Measurements from ENCODE around the gene RNF207. TPM values are rescaled to one million over a fixed set of nuclear protein-coding genes. Genes with fewer than 3 reads are reported as not detected.

RNF207 gene
- total RNA-seq, 1 experiment from 2014 or later: 53.1 TPM

- intact Hi-C loops (cut with micrococcal nuclease; ENCODE audit: unreplicated experiment): loop anchor here (5.0 kb wide), 2 partner anchors 239 to 399 kb away; no protein-coding TSS in a partner anchor
- no peaks in the 10 kb centered on the region for H3K36me3 ChIP-seq (ENCODE audit: low read depth)
- TF ChIP-seq CTCF (conservative IDR thresholded peaks at IDR 0.05) (no peak), EZH2 (IDR thresholded peaks at IDR 0.05; ENCODE audit: low read depth) (no peak)
- H3K4me3 ChIP-seq: no peak overlapping the region
- H3F3A ChIP-seq (ENCODE audit: insufficient read depth, low read depth): no peaks in the 10 kb centered on the region; the same call in 1 of the 2 replicates
- H3K4me2 ChIP-seq: no peak overlapping the region
- no peaks in the 10 kb centered on the region for H3K4me1 ChIP-seq (replicated peaks; ENCODE audit: insufficient read depth)
- no peak overlapping the region for H3K27ac ChIP-seq
- H3K27me3 ChIP-seq (ENCODE audit: insufficient read depth, low read depth): peaks cover 11% of the 10 kb centered on the region
- POLR2A ChIA-PET (ENCODE audit: unreplicated experiment): no interaction called here
- CTCF ChIA-PET: interaction anchor here (0.6 kb wide), 1 partner anchor 104 kb away, joined by 6 read pairs; no protein-coding TSS in a partner anchor
- H3K9me3 ChIP-seq (ENCODE audit: insufficient read depth, low read depth): no peaks in the 10 kb centered on the region
- DNase-seq: no peak
- no peaks in the 10 kb centered on the region for H3K79me2 ChIP-seq (ENCODE audit: low read depth)
- no TSS peak for BruUV-seq (replicated peaks)
- H4K20me1 ChIP-seq (ENCODE audit: insufficient read depth): no peaks in the 10 kb centered on the region
- no peak overlapping the region for H2AFZ ChIP-seq
- H3K9me2 ChIP-seq (ENCODE audit: insufficient read depth): no peaks in the 10 kb centered on the region
These were observed 42.4 kb downstream of the RNF207 start for GRCh38 chr1:6248161-6248776.

- Histone ChIP-seq H3F3A (ENCODE audit: insufficient read depth, low read depth) (no peaks in the 10 kb centered on the region; the same call in 1 of the 2 replicates), H4K20me1 (ENCODE audit: insufficient read depth) (no peaks in the 10 kb centered on the region), H3K27ac (no peak overlapping the region), H3K27me3 (ENCODE audit: insufficient read depth, low read depth) (0 out of 2 replicates have a peak, but pooled peaks cover 3% of the 10 kb centered on the region), H2AFZ (no peak overlapping the region), H3K9me3 (ENCODE audit: insufficient read depth, low read depth) (no peaks in the 10 kb centered on the region), H3K4me3 (no peak overlapping the region), H3K4me2 (no peak overlapping the region), H3K9me2 (ENCODE audit: insufficient read depth) (no peaks in the 10 kb centered on the region), H3K79me2 (ENCODE audit: low read depth) (no peaks in the 10 kb centered on the region), H3K4me1 (replicated peaks; ENCODE audit: insufficient read depth) (no peaks in the 10 kb centered on the region), H3K36me3 (ENCODE audit: low read depth) (no peaks in the 10 kb centered on the region)
- ChIA-PET POLR2A (ENCODE audit: unreplicated experiment) (no interaction called here), CTCF (no interaction called here)
- intact Hi-C loops (cut with micrococcal nuclease; ENCODE audit: unreplicated experiment): loop anchor here (5.0 kb wide), 2 partner anchors 238 to 398 kb away; no protein-coding TSS in a partner anchor
- no TSS peak for BruUV-seq (replicated peaks)
- no peak for TF ChIP-seq CTCF (conservative IDR thresholded peaks at IDR 0.05)
- TF ChIP-seq EZH2 (IDR thresholded peaks at IDR 0.05; ENCODE audit: low read depth): no peak
- no peak for DNase-seq
These were observed 43.2 kb downstream of the RNF207 start for GRCh38 chr1:6248932-6249738.

- Histone ChIP-seq H3K79me2 (ENCODE audit: low read depth) (no peaks in the 10 kb centered on the region), H3F3A (ENCODE audit: insufficient read depth, low read depth) (no peaks in the 10 kb centered on the region; the same call in 1 of the 2 replicates), H3K4me3 (no peak overlapping the region), H3K9me2 (ENCODE audit: insufficient read depth) (no peaks in the 10 kb centered on the region), H3K9me3 (ENCODE audit: insufficient read depth, low read depth) (no peaks in the 10 kb centered on the region), H3K4me1 (replicated peaks; ENCODE audit: insufficient read depth) (no peaks in the 10 kb centered on the region), H3K27me3 (ENCODE audit: insufficient read depth, low read depth) (0 out of 2 replicates have a peak, but pooled peaks cover 3% of the 10 kb centered on the region), H4K20me1 (ENCODE audit: insufficient read depth) (no peaks in the 10 kb centered on the region), H3K4me2 (no peak overlapping the region), H3K27ac (no peak overlapping the region), H3K36me3 (ENCODE audit: low read depth) (no peaks in the 10 kb centered on the region), H2AFZ (no peak overlapping the region)
- TF ChIP-seq CTCF (conservative IDR thresholded peaks at IDR 0.05): no peak
- no TSS peak for BruUV-seq (replicated peaks)
- CTCF ChIA-PET: no interaction called here
- DNase-seq: no peak
- intact Hi-C loops (cut with micrococcal nuclease; ENCODE audit: unreplicated experiment): loop anchor here (5.0 kb wide), 2 partner anchors 237 to 397 kb away; no protein-coding TSS in a partner anchor
- POLR2A ChIA-PET (ENCODE audit: unreplicated experiment): no interaction called here
These were observed 44.1 kb downstream of the RNF207 start for GRCh38 chr1:6249739-6250689.

Measured in PC-9 (cell line).